Nephron (organoid): Measurements from ENCODE around the gene PFDN6.

Experiments used
- H3K27ac Mint-ChIP-seq, 3 experiments: 2 replicates each; pipeline ENCODE4 v1.8.0; 2020; ENCODE audit warnings: mixed read lengths in 3 of 3, mild to moderate bottlenecking in 2 of 3, moderate library complexity in 1 of 3
- H3K27me3 Mint-ChIP-seq: 2 replicates; pipeline ENCODE4 v1.8.0; 2021; ENCODE audit warnings: low read depth, mild to moderate bottlenecking, moderate library complexity, mixed read lengths
- H3K36me3 Mint-ChIP-seq: 2 replicates; pipeline ENCODE4 v1.8.0; 2020; ENCODE audit warnings: low read depth, mixed read lengths
- H3K4me1 Mint-ChIP-seq: 2 replicates; pipeline ENCODE4 v1.8.0; 2020; ENCODE audit warnings: mixed read lengths
- H3K4me3 Mint-ChIP-seq, 3 experiments: 2 replicates each; pipeline ENCODE4 v1.8.0; 2020; ENCODE audit warnings: mild to moderate bottlenecking in 3 of 3, mixed read lengths in 3 of 3, moderate library complexity in 2 of 3
- H3K9me3 Mint-ChIP-seq: 2 replicates; pipeline ENCODE4 v1.8.0; 2020; ENCODE audit warnings: mixed read lengths
- TF ChIP-seq, protein P1 (sequence below), 3 experiments: fragments of 200-600 bp; sonication (generic); IDR thresholded peaks; one replicate each; pipeline ENCODE4 v1.5.0; 2021; ENCODE audit warnings: antibody characterized with exemption in 3 of 3; ENCODE audit not compliant: unreplicated experiment in 3 of 3

Gene PFDN6

DNA sequence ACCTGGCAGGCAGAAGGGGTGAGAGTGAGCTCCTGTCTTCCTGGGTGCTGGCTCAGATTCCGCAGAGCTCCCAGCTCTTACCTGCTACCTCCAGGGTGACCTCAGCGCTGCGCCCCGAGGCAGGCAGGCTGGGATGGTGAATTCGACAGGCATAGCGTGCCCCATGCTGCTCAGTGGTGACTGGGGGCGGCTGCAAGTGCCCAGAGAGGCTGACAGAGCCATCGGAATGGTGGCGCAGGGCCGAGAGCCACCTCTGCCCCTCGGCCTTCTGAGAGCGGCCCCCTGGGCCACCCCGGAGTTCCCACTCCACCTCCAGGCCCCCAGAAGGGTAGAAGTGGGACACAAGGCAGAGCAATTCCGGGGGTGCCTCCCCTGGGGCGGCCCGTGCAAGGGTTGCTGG, 14.8 kb downstream of the PFDN6 start:
- peaks cover 18% of the 10 kb centered on the region for H3K36me3 Mint-ChIP-seq

DNA sequence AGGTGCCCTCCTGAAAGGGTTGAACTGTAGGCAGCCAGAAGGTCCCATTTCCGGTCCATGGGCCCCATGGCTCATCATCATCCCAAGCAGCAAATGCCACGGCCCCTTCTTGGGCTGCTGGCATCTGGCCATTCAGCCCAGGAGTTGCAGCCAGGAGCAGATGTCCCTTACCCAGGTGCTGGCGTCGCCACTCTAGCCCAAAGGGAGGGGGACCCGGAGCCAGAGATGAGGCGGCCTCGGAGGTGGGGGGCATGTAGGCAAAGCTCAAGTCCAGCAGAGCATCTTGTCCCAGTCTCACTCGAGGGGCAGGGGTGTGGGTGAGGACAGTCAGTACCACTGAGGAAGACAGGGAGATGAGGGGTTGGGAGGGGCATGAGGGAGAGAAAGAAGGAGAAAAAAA, 15.7 kb downstream of the PFDN6 start:
- Mint-ChIP-seq H3K36me3 (peaks cover 18% of the 10 kb centered on the region), H3K27ac (no peak overlapping the region), H3K4me3 (no peak overlapping the region), H3K27me3 (peaks cover 3% of the 10 kb centered on the region), H3K9me3 (no peaks in the 10 kb centered on the region), H3K4me1 (peaks cover 1% of the 10 kb centered on the region)
- TF ChIP-seq, protein P1, sequence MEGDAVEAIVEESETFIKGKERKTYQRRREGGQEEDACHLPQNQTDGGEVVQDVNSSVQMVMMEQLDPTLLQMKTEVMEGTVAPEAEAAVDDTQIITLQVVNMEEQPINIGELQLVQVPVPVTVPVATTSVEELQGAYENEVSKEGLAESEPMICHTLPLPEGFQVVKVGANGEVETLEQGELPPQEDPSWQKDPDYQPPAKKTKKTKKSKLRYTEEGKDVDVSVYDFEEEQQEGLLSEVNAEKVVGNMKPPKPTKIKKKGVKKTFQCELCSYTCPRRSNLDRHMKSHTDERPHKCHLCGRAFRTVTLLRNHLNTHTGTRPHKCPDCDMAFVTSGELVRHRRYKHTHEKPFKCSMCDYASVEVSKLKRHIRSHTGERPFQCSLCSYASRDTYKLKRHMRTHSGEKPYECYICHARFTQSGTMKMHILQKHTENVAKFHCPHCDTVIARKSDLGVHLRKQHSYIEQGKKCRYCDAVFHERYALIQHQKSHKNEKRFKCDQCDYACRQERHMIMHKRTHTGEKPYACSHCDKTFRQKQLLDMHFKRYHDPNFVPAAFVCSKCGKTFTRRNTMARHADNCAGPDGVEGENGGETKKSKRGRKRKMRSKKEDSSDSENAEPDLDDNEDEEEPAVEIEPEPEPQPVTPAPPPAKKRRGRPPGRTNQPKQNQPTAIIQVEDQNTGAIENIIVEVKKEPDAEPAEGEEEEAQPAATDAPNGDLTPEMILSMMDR (IDR thresholded peaks at IDR 0.05; ENCODE audit: unreplicated experiment in 3 of 3) = no peak

More for the DNA sequence above, 14.8 kb downstream of the PFDN6 start:
- TF ChIP-seq, protein P1 (IDR thresholded peaks at IDR 0.05; ENCODE audit: unreplicated experiment in 3 of 3) = no peak
- H3K9me3 Mint-ChIP-seq = no peaks in the 10 kb centered on the region
- H3K27me3 Mint-ChIP-seq = peaks cover 3% of the 10 kb centered on the region
- H3K27ac Mint-ChIP-seq = no peak overlapping the region
- H3K4me1 Mint-ChIP-seq = peaks cover 10% of the 10 kb centered on the region
- H3K4me3 Mint-ChIP-seq = no peak overlapping the region

DNA sequence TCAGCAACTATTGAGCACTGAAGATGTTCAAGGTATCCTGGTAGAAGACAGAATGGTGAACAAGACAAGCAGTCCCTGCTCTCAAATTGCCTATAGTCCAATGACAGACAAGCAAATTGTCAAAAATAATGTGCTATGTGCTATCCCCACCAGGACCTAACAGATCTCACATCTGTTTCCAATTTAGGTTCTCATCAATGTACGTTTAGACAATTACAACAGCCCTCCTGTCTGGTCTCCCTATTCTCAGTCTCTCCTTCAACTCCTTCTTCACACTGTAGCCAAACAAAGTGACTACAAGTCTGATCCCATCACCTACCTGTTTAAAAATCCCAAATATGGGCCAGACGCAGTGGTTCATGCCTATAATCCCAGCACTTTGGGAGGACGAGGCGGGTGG, 17.0 kb downstream of the PFDN6 start:
- peaks cover 17% of the 10 kb centered on the region for H3K36me3 Mint-ChIP-seq
- H3K4me1 Mint-ChIP-seq = no peaks in the 10 kb centered on the region
- H3K27me3 Mint-ChIP-seq = peaks cover 3% of the 10 kb centered on the region
- no peaks in the 10 kb centered on the region for H3K9me3 Mint-ChIP-seq
- TF ChIP-seq, protein P1 (IDR thresholded peaks at IDR 0.05; ENCODE audit: unreplicated experiment in 3 of 3) = no peak
- H3K27ac Mint-ChIP-seq = no peak overlapping the region
- H3K4me3 Mint-ChIP-seq = no peak overlapping the region

DNA sequence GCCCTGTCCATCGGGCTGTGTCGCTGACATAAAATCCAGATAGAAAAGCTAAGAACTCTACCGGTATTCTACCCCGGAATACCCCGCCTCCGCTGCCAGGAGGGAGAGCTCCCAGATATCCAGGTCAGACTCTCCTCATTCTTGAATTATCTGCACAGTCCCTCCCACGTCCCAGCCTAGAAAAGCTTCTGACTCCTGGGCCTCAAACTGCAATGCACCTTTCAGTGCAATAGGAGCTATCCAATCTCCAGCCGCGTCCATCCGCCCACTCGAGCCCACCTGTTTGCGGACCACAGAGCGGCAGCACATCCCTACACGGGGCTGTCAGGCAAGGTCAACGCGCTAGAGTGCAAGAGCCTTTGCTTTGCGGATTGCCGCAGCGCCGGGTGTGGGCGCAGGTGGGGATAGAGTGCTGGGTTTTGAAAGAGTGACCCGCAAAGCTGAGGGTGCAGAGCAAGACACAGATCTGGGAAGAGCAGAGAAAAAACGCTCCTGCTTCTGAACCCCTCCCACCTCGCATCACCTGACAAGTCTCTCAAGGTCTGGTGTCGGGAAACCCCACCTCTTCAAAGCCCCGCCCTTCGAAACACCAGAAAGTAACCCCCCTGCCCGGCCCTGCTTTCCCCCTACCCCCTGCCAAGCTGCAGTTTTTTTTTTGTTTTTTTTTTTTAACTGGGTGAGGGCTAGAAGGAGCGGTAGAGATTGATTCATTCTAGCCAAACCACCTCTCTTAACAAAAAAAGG, 23.1 kb downstream of the PFDN6 start:
- Mint-ChIP-seq H3K4me1 (peaks cover 33% of the 10 kb centered on the region), H3K4me3 (peak overlapping the region; percentile 97 to 98 (median 97)), H3K9me3 (no peaks in the 10 kb centered on the region), H3K36me3 (peaks cover 8% of the 10 kb centered on the region), H3K27ac (peak overlapping the region; percentile 95 to 98 (median 96)), H3K27me3 (peaks cover 13% of the 10 kb centered on the region)
- TF ChIP-seq, protein P1 (IDR thresholded peaks at IDR 0.05; ENCODE audit: unreplicated experiment in 3 of 3) = no peak

DNA sequence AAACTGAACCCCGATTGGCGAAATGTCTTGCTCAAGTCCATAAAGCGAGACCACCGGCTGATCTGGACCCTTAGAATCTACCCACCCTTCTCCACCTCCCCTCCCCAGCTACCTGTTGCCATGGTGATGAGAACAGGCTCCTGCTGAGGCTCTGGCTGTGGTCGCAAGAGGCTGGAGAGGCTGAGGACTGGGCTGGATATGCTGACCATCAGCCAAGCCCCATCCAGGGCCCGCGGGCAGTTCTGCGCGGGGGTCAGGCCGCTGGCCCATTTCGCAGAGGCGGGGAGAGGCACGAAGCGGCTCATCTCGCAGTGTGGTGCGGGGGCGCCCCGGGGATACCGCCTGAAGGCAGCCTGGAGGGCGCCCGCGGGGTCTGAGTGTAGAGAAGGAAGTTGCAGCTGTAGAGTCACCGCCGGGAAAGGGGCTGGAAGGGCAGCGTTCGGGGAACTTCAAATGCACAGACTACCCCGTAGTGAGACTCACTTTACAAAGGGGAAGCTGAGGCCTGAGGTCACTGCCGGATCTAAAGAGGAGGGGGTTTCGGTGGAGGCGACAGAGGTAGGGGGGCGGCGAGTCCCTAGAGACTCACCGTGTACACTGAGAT, 23.8 kb downstream of the PFDN6 start:
- TF ChIP-seq, protein P1 (IDR thresholded peaks at IDR 0.05; ENCODE audit: unreplicated experiment in 3 of 3) = no peak
- Mint-ChIP-seq H3K4me3 (peak overlapping the region; percentile 97 to 98 (median 97)), H3K27ac (peak overlapping the region; percentile 95 to 98 (median 96)), H3K36me3 (peaks cover 8% of the 10 kb centered on the region), H3K9me3 (no peaks in the 10 kb centered on the region), H3K27me3 (peaks cover 13% of the 10 kb centered on the region), H3K4me1 (peaks cover 39% of the 10 kb centered on the region)
